Measurements from ENCODE around the gene ANKS4B. TPM values are rescaled to one million over a fixed set of nuclear protein-coding genes. Genes with fewer than 3 reads are reported as not detected.

ANKS4B gene
- total and polyA plus RNA-seq, 2 of the 8 experiments (the other 6 are each of a cell fraction or from before 2014, with no cell fraction given), result 0.06 to 0.15 TPM

DNA sequence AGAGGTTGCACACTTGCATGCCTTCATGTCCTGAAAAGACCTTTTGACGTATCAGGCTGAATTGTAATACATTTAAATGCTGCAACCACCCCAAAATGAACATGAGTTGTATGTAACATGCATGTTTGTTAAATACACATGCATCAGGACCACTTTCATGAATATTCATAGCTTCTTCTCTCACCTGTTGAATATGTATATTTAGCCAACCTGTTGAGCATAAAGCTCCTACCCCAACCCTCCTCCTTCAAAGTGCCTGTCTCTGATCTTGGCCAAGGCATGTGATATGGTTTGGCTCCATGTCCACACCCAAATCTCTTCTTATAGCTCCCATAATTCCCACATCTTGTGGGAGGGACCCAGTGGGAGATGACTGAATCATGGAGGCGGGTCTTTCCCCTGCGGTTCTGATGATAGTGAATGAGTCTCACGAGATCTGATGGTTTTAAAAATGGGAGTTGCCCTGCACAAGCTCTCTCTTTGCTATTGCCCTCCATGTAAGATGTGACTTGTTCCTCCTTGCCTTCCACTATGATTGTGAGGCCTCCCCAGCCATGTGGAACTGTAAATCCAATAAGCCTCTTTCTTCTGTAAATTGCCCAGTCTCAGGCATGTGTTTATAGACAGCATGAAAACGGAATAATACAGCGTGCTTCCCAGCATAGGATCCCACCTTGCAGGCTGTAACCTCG is 48.3 kb downstream of the ANKS4B start (continued):
- TF ChIP-seq CHD7 (IDR thresholded peaks at IDR 0.05; ENCODE audit: insufficient replicate concordance, low read length) (no peak), EGR1 (IDR thresholded peaks at IDR 0.05; ENCODE audit: borderline replicate concordance, low read depth, low read length) (no peak), CBX8 (IDR thresholded peaks at IDR 0.05; ENCODE audit: borderline replicate concordance, low read depth, low read length) (no peak), CEBPB (IDR thresholded peaks at IDR 0.05; ENCODE audit: low read depth, low read length) (no peak)

Data from H1 (cell line).